Prostate gland (tissue), 2 donors: ENCODE results near the gene KCTD11. TPM values are rescaled to one million over a fixed set of nuclear protein-coding genes. Genes with fewer than 3 reads are reported as not detected.
"Not testable (repeated sequence)": the region's sequence is repeated elsewhere in the genome, so short reads cannot be mapped to it uniquely, and the experiment has no call there.

Experiments used
- DNase-seq: peaks from one replicate; pipeline ENCODE4 v3.0.0-alpha.2; 2019; ENCODE audit warnings: low spot score
- H3K27ac ChIP-seq, 2 donors: fragments of 200-600 bp; sonication (generic); 2 replicates each; pipeline ENCODE4 v1.5.1; 2017 to 2019
- H3K27me3 ChIP-seq: fragments of 200-600 bp; sonication (generic); replicated peaks from 2 replicates; pipeline ENCODE4 v1.5.1; 2019; ENCODE audit not compliant: insufficient read depth
- H3K36me3 ChIP-seq, 2 donors: fragments of 200-600 bp; sonication (generic); 1 replicate in 1 of 2; 2 replicates in 1 of 2; pipeline versions ENCODE4 v1.5.1 to v1.8.1; 2017 to 2019
- H3K4me1 ChIP-seq: fragments of 200-600 bp; sonication (generic); replicated peaks from 2 replicates; pipeline ENCODE4 v1.5.1; 2019
- H3K4me3 ChIP-seq, 2 donors: fragments of 200-600 bp; sonication (generic); 2 replicates each; pipeline ENCODE4 v1.5.1; 2017 to 2019
- H3K9me3 ChIP-seq: fragments of 200-600 bp; sonication (generic); 2 replicates; pipeline ENCODE4 v1.5.1; 2017
- CTCF ChIP-seq, 4 experiments: fragments of 200-600 bp in 2 of 4; fragments of 450-650 bp in 2 of 4; sonication (generic) in 2 of 4; IDR thresholded peaks; 1 replicate in 3 of 4; 2 replicates in 1 of 4; pipeline ENCODE4 v1.5.1; 2016 to 2019; ENCODE audit warnings: antibody characterized with exemption in 4 of 4, mild to moderate bottlenecking in 2 of 4, moderate library complexity in 2 of 4
- POLR2A ChIP-seq: fragments of 450-650 bp; IDR thresholded peaks from one replicate; pipeline ENCODE4 v1.6.1; 2016; ENCODE audit warnings: antibody characterized with exemption, mild to moderate bottlenecking
- POLR2AphosphoS5 ChIP-seq: sonication (generic); formaldehyde crosslinking; IDR thresholded peaks from one replicate; pipeline ENCODE4 v1.6.1; 2017; ENCODE audit warnings: antibody characterized with exemption
- WGBS: methylation state at CpG from one replicate; pipeline ENCODE4 v1.1.5; 2018; 5-methylcytosine and 5-hydroxymethylcytosine counted together
- intact Hi-C: fragments of 100-400 bp; cut with DNase I; formaldehyde crosslinking; loops from one replicate; pipeline ENCODE4 v1.14.2; 2022
- total RNA-seq, 2 donors: library from RNA; depleted of rRNA; stranded (reverse); fragments of >200 nt; gene quantifications; one replicate each; pipeline ENCODE4 v1.1.0, GENCODE V29; 2016

Gene KCTD11
- total RNA-seq, 2 donors from 2014 or later = 8.9 to 15.2 TPM

- H3K9me3 ChIP-seq = no peaks in the 10 kb centered on the region
- H3K4me1 ChIP-seq = no peaks in the 10 kb centered on the region
- DNase-seq = no peak
- H3K27me3 ChIP-seq = no peaks in the 10 kb centered on the region
- no peak for TF ChIP-seq POLR2AphosphoS5
- TF ChIP-seq CTCF (IDR thresholded peaks at IDR 0.05) = no peak
- no peak for TF ChIP-seq POLR2A
- WGBS = 83% methylated on average over 8 of the region's 8 CpGs
- intact Hi-C loops = no loop called here
- H3K27ac ChIP-seq = no peak overlapping the region
- no peak overlapping the region for H3K4me3 ChIP-seq
- no peaks in the 10 kb centered on the region for H3K36me3 ChIP-seq
These were observed 15.1 kb downstream of the KCTD11 start for GRCh38 chr17:7367083-7367482.

GRCh38 chr17:7367918-7368598 is 16.1 kb downstream of the KCTD11 start:
- 55% methylated on average over 13 of the region's 13 CpGs for WGBS
- intact Hi-C loops = no loop called here
- Histone ChIP-seq H3K27me3 (no peaks in the 10 kb centered on the region), H3K27ac (no peak overlapping the region), H3K36me3 (no peaks in the 10 kb centered on the region), H3K4me3 (no peak overlapping the region), H3K4me1 (no peaks in the 10 kb centered on the region), H3K9me3 (no peaks in the 10 kb centered on the region)
- no peak for DNase-seq
- TF ChIP-seq POLR2A = no peak
- no peak for TF ChIP-seq CTCF (IDR thresholded peaks at IDR 0.05)
- no peak for TF ChIP-seq POLR2AphosphoS5

GRCh38 chr17:7368599-7368994 is 16.6 kb downstream of the KCTD11 start:
- H3K36me3 ChIP-seq, H3K9me3 ChIP-seq, H3K4me1 ChIP-seq, H3K4me3 ChIP-seq, H3K27ac ChIP-seq, intact Hi-C loops, DNase-seq, H3K27me3 ChIP-seq: not testable (repeated sequence)
- 80% methylated on average over 5 of the region's 5 CpGs for WGBS

- DNase-seq = no peak
- H3K27ac ChIP-seq = no peak overlapping the region
- no peaks in the 10 kb centered on the region for H3K36me3 ChIP-seq
- TF ChIP-seq CTCF (IDR thresholded peaks at IDR 0.05) (no peak), POLR2AphosphoS5 (no peak), POLR2A (no peak)
- 82% methylated on average over 5 of the region's 5 CpGs for WGBS
- H3K4me1 ChIP-seq = no peaks in the 10 kb centered on the region
- no peaks in the 10 kb centered on the region for H3K9me3 ChIP-seq
- intact Hi-C loops = no loop called here
- no peak overlapping the region for H3K4me3 ChIP-seq
- H3K27me3 ChIP-seq = no peaks in the 10 kb centered on the region
These were observed 17.9 kb downstream of the KCTD11 start for GRCh38 chr17:7369825-7370224.

- intact Hi-C loops = no loop called here
- TF ChIP-seq POLR2A (no peak), POLR2AphosphoS5 (no peak), CTCF (IDR thresholded peaks at IDR 0.05) (no peak)
- Histone ChIP-seq H3K9me3 (no peaks in the 10 kb centered on the region), H3K4me3 (no peak overlapping the region), H3K27ac (no peak overlapping the region), H3K4me1 (no peaks in the 10 kb centered on the region), H3K27me3 (no peaks in the 10 kb centered on the region), H3K36me3 (no peaks in the 10 kb centered on the region)
- 85% methylated on average over 4 of the region's 4 CpGs for WGBS
- no peak for DNase-seq
These were observed 18.9 kb downstream of the KCTD11 start for GRCh38 chr17:7370853-7371252.
